AG09309 (cell line): Measurements from ENCODE around the gene AKT1.

Experiments
- DNase-seq: peaks from one replicate; pipeline ENCODE4 v3.0.0-alpha.2; 2010; ENCODE audit warnings: low read depth
- H3K4me3 ChIP-seq: 2 replicates; pipeline ENCODE4 v1.5.1; 2011; ENCODE audit warnings: mild to moderate bottlenecking, low read depth, low read length, moderate library complexity; ENCODE audit not compliant: control insufficient read depth
- CTCF ChIP-seq: IDR thresholded peaks from 2 replicates; pipeline ENCODE4 v1.5.1; 2011; ENCODE audit warnings: mild to moderate bottlenecking, low read depth, low read length, inconsistent platforms; ENCODE audit not compliant: insufficient read depth, control insufficient read depth; ENCODE audit errors: missing control alignments

Gene AKT1

GRCh38 chr14:104805326-104805678 is 9.8 kb upstream of the AKT1 start:
- TF ChIP-seq CTCF, result no peak
- DNase-seq, result no peak
- H3K4me3 ChIP-seq, result no peak overlapping the region

- TF ChIP-seq CTCF, result no peak
- H3K4me3 ChIP-seq, result no peak overlapping the region
- DNase-seq, result no peak
These were observed 9.2 kb upstream of the AKT1 start for GRCh38 chr14:104804481-104805325.

- no peak overlapping the region for H3K4me3 ChIP-seq
- DNase-seq, result no peak
- no peak for TF ChIP-seq CTCF
These were observed 8.4 kb upstream of the AKT1 start for GRCh38 chr14:104803912-104804410.

- DNase-seq, result no peak
- H3K4me3 ChIP-seq, result no peak overlapping the region
- no peak for TF ChIP-seq CTCF
These were observed 7.8 kb upstream of the AKT1 start for GRCh38 chr14:104803280-104803911.

GRCh38 chr14:104802394-104803184 is 7.0 kb upstream of the AKT1 start:
- no peak overlapping the region for H3K4me3 ChIP-seq
- no peak for TF ChIP-seq CTCF
- DNase-seq, result no peak
